NCI-H2196 (cell line): ENCODE measurements around the gene SLC16A1.
A peak's percentile ranks its signal among the peaks of the same experiment; 100 is the strongest.
"Not testable (repeated sequence)": the region's sequence is repeated elsewhere in the genome, so short reads cannot be mapped to it uniquely, and the experiment has no call there.

Source experiments
- DNase-seq: peaks from one replicate; lab custom pipeline; 2025; ENCODE audit not compliant: unreplicated experiment; lab: John Stamatoyannopoulos, UW

Gene SLC16A1, protein sequence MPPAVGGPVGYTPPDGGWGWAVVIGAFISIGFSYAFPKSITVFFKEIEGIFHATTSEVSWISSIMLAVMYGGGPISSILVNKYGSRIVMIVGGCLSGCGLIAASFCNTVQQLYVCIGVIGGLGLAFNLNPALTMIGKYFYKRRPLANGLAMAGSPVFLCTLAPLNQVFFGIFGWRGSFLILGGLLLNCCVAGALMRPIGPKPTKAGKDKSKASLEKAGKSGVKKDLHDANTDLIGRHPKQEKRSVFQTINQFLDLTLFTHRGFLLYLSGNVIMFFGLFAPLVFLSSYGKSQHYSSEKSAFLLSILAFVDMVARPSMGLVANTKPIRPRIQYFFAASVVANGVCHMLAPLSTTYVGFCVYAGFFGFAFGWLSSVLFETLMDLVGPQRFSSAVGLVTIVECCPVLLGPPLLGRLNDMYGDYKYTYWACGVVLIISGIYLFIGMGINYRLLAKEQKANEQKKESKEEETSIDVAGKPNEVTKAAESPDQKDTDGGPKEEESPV

DNA sequence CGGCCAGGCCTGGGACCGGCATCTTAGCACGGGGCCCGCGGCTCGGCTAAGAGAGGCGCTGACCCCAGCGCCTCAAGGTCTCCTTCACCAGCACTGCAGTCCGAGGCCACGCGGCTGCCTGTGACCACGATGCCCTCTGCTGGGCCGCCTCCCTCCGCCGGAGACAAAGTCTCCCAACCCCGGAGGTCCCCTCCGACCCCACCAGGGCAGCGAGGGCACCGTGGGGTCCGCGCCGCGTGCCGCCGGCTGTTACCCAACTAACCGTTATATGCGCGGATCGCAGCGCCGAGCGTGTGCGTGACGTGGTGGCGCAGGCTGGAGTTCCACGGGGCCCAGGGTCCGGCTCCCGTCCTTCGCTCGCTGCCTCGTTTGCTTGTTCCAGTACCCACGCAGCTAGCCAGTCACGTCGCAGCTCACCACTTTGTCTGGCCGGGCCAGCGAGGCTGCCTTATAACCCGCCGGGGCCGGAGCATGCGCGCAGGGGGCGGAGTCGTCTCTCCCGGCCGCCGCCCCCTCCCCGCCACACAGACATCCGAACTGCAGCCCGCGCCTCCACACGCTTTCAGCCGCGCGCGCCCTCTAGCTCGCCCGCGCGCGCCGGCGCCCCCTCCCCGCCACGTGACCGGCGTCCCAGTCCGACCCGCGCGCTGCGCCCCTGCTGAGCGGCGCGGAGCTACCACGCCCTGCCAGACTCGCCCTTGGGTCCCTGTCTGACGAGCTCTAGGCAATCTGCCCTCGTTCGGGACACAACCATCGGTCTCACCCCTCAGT is at the start of gene SLC16A1:
SLC16A1 (minus strand) TSS at position 424 of the 771 bp plus-strand sequence. CDS start 26,888 bp downstream, outside the sequence.
- DNase-seq = peak; percentile 86

DNA sequence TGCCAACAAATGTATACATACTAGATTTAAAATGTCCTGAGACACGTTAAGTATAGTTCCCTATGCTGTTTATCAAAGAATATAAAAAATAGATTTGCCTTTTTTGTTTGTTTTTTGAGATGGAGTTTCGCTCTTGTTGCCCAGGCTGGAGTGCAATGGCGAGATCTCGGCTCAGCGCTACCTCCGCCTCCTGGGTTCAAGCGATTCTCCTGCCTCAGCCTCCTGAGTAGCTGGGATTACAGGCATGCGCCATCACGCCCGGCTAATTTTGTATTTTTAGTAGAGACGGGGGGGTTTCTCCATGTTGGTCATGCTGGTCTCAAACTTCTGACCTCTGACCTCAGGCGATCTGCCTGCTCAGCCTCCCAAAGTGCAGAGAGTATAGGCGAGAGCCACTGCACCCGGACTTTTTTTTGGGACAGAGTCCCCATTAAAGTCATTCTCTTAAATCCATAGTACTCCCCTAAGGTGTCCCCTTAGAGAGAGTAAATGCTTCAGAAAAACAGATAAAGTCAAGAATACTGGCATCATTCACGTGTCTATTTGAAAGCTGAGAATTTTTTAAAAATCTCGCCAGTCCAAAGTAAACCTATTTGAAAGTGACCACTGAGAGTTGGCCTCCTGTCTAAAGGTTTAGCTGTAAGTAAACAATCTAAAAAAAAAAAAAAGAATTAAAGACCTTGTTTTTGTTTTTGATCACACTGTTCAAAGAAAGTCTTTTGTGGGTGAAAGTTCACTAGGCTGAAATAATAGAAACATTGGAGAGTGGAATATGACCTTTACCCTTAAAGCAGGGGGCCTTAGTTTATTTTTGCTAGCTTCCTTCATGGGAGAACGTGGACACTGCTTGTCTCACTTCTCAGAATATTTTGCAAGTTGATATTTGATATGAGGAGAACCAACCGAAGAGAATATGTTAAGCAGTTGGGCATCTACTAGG is 48.0 kb upstream of the SLC16A1 start:
- no peak for DNase-seq

DNA sequence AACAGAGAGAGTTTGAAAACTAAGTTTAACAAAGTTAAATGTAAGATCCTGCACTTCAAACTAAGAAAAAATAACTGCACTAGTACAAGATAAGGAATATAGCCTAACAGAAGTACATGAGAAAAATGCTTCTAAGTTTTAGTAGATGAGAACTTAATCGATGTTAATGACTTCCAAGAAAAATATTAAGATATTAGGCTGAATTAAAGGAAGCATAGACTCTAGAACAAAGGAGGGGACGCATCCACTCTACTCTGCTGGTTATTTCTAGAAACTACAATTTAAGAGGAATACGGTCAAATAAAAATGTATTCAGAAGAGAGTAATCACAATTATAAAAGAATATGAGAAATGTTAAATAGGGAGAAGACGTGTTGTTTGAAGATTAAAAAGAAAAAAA is 46.3 kb upstream of the SLC16A1 start:
- no peak for DNase-seq

DNA sequence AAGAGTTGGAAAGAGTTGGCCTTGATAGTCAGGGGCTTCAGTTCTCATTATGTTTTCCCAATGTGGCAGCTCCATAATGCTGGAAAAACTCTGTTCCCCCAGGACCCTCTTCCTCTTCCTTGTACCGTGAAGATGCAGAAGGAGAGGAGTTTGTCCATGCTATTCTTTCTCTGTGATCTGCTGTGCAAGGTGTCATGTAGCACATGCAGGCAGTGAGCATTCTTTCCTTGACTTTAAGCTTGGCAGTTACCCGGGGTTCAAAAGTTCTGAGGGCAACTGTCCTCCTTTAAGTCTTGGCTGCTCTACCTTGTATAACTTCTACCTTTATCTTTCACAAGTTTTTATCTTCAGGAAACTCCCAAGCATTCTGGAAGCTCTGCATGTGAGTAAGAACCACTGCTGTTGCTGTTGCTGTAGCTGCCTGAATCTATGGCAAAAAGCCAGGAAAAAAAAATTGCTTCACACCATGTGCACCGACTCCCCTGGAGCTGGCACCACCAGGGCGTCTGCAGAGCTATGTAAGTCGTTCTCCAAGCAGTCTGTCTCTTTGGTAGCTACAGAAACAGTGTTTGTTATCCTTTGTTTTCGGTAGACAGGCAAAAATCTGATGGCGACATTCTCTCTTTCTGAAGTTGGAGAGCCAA is 42.7 kb upstream of the SLC16A1 start:
- DNase-seq = peak; percentile 41

DNA sequence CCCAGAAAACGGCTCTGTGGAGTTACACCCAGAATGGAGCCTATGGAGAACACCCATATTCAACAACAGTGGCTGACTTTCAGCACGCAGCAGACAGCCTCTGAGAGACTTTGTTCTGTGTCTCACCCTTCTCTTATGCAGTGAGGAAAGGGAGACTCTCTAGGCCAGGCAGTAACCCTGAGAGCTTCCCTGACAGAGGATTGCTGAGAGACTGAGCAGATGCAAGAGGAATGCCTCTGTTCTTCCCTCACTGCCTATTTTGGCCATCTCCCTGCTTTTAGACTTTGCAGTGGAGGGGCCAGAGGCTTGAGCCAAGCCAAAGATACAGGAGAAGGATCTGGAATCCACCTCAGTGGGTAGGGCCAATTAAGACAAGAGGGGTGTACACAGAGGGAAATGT is 41.8 kb upstream of the SLC16A1 start:
- DNase-seq = no peak

DNA sequence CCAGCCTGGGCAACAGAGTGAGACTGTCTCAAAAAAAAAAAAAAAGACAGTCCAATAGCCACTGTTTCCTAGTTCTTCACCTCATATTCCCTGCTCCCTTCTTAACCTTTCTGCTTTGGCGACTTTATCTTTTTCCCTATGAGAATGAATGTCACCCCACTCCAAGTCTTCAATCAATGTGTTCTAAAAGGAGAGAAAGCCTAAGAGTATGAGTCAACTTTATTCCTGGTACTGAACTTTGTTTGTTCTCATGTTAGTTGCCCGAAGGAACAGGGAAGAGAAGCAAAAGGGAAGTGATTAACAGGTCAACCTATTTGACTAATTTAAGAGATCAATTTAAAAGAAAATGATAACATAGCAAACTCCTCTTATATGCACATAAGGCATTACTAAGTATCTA is 39.9 kb upstream of the SLC16A1 start:
- DNase-seq = no peak

DNA sequence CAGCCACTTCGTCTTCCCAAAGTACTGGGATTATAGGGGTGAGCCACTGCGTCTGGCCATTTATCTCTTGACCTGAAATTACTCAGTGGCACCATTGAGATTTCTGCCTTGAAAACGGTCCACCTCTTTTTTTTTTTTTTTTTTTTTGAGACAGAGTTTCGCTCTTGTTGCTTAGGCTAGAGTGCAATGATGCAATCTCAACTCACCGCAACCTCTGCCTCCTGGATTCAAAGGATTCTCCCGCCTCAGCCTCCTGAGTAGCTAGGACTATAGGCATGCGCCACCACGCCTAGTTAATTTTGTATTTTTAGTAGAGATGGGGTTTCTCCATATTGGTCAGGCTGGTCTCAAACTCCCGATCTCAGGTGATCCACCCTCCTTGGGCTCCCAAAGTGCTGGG is 39.0 kb upstream of the SLC16A1 start:
- DNase-seq = not testable (repeated sequence)

DNA sequence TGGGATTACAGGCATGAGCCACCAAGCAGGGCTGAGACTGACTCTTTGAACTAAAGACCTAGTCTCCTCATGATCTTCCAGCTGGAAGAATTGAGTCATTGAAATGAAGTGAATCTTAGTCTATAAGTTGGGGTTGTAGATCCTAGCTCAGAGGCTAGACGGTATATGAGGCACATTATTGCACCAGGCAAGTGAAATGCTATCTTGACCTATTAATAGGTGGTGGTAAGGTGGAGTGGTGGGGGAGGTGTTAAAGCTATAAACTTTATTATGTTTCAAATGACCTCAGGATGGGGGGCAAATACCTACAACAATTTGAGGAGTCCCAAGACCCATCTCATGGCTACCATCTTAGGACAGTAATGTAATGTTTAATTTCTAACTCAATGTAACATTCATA is 36.8 kb upstream of the SLC16A1 start:
- no peak for DNase-seq

DNA sequence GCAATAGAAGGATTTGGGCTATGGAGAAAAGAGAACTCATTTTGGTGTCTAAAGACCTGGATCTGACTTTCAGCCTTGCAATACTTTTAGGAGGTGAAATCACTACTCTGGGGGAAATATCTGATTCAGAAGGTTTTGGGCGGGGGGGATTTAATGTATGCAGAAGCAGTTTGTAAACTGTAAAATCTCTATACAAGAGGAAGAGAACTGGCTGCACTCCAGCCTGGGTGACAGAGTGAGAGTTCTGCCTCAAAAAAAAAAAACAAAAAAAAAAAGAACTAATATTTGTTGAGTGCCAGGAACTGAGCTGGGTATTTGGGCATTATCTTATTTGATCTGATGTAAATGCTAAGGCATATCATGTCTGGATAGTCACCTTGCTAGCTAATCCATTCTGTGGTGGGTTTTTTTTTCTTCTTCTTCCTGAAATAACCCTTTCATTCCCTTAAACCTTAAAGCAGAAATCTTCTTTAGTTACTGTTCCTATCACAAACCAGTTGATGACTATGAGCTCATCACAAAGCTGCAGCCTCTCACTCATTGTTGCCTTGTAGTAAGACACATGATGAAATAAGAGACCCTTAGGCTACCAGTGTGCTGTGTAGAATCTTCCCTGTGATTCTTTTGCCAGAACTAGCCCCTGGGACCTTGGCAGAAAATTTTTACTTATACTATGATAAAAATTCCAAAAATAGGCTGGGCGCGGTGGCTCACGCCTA is 35.6 kb upstream of the SLC16A1 start:
- DNase-seq = no peak

DNA sequence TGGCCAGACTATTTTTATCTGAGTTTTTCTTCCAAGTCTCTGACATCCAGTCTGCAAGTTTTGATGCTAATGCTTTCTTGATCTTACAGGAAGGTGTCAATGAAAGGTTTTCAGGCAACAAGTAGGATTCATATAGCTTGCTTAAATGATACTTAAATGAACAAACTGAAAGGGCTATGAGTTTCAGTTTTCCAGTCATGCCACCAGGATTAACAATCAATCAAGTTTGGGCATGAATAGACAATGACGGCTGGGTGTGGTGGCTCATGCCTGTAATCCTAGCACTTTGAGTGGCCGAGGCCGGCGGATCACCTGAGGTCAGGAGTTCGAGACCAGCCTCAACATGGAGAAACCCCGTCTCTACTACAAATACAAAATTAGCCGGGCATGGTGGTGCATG is 34.3 kb upstream of the SLC16A1 start:
- no peak for DNase-seq

DNA sequence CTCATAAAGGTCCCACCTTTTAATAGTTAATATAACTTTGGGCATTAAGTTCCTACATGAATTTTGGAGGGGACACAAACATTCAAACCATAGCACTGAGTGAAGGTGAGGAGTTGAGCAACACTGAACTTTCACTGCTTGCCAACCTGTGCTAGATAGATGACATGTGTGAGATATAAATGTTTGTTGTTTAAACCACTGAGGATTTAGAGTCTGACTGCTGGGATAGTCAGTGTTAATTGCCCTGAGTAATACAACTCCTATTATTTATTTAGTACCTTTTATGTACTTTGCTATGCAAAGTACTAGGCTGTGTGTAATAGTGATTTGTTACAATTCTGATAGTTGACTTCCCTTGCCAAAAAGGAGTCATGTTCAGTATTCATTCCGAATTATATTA is 32.4 kb upstream of the SLC16A1 start:
- DNase-seq = no peak

DNA sequence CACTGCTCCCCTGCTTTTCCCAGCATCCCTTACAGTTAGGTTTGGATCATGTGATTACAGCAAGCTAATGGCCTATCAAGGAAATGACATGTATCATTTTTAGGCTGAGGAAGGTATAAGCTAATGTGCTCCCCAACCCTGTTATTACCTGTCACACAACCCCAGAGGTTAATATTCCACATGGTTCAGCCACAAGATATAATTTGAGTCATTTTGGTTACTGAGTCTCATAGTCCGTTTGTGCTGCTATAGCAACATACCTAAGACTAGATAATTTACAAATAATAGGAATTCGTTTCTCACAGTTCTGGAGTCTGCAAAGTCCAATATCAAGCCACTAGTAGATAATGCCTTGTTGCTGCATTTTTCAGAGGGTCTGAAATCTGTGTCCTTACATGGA is 29.1 kb upstream of the SLC16A1 start:
- DNase-seq = no peak

DNA sequence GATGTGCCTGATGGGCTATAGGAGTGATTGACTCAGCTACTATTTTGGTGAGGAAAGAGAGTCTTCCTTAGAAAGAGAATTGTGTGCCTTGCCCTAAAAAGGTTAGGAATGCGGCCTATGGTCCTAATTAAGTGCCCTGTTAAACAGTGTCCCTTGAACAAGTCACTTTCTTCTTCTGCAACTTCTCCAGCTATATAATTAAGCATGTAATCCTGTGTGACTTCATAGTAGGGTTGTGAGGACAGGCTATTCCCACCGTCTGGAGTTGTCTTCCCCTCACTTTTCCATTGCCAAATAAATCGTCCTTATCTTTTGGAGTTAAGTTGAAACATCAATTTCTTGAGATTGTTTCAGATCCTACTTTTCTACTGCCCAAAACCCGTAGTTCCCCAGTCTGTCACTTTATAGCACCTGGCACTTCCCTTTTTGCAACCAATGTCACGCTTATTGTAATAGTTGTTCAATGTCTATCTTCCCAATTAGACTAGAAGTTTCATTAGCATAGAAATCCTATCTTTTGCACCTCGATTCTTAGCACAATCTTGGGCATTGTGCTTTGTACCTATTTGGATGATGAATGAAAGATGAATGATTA is 27.6 kb upstream of the SLC16A1 start:
- DNase-seq = no peak

DNA sequence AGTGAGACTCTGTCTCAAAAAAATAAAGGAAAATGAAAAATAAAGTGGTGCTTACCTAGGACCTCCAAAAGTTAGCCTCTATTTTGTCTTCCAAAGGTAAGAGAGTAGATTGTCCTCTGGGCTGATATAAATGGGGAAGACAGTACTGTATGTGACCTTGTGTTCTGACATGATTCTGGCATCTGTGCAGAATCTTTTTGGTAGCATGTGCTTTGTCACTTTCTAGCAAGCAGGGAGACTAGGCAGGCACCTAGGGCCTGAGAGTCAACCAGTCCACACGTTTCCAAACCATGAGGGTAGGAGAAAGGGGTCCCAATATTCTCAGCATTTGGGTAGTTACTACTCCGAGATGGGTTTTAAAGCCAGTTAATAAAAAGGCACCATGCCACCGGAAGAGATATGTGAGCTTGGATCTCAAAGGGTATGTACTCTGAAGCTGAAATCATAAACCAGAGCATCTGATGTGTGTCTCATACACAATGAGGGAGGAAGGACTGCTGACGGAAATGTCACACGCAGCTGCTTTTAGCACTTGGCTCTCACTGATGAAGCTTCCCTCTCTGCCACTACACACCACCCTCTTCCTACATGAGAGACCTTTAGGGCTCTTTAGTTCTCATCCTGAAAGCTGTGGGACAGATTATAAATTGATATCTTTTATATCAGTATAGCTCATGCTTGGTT is 27.0 kb upstream of the SLC16A1 start:
- DNase-seq = no peak

DNA sequence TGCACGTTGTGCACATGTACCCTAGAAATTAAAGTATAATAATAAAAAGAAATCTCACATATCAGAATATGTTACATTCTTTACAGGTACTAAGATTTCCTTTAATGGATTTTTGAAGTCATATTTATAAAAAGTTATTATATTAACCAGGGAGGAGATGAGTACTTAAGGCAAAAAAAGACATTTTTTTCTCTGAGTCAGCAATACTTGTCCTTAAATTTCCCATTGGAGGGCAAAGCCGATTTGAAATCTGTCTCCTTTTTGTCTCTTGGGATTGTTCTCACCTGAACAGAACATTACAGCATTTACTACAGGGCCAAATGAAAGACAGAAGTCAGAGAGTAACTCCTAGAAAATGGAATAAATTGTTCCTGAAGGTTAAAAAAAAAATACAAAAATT is 26.3 kb upstream of the SLC16A1 start:
- no peak for DNase-seq

DNA sequence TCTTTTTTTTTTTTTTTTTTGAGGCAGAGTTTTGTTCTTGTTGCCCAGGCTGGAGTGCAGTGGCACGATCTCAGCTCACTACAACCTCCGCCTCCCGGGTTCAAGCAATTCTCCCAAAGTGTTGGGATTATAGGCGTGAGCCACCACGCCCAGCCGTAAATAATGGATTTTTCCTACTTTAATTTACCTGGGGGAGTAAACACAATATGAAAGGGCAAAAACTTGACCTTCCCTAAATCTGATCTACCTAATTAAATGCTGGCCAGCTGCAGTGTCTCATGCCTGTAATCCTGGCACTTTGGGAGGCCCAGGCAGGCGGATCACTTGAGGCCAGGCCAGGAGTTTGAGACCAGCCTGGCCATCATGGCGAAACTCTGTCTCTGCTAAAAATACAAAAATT is 25.8 kb upstream of the SLC16A1 start:
- not testable (repeated sequence) for DNase-seq

DNA sequence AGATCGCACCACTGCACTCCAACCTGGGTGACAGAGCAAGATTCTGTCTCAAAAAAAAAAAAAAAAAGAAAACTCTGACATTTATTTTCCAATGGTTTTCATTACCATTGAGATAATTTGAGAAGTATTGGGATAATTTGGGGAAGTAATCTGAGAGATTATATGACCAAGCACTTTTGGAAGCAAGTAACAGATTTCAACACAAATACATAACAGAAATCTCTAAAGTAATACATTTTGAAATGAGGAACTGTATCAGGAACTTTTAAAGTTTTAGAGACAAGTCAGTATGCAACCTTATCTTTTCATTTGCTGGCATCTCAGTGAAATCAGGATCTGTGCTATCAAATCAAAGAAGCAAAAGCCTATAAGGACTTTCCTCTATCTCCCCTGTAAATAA is 25.4 kb upstream of the SLC16A1 start:
- no peak for DNase-seq

DNA sequence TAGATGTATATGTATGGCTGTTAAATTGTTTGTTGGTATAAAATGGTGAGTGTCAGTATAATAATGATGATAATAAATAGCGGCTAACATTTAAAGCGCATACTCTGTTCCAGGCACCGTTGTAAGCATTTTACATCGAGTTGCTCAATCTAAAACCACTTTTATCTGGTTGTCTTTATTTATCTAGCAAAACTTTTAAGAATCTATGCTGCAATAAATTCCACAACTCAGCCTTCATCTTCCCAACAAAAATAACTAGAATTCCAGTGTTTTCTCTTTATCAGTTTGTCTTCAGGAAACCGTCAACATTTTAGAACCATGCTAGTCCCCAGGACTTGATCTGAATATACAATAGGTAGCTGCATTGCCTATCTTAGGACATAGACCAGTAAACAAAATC is 19.3 kb upstream of the SLC16A1 start:
- no peak for DNase-seq

DNA sequence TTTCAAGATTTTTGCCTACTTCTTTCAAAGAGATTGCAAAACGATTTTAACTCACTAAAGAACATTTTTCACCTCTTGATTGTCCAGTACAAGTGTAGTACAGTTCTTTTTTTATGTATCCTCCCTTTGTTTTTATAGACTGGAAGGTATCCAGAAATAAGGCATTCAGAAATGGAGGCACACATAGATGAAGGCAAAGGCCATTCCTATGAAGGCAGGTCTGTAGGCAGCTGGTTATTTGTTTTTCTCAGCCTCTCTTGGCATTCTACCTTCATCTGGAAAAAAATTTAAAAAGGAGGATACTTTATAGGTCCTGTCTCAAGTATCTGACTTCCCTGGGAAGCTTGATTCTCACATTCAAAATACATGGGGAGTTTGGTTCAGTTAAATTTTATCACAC is 18.6 kb upstream of the SLC16A1 start:
- no peak for DNase-seq
